ENCODE measurements around the gene EFHD2. TPM values are rescaled to one million over a fixed set of nuclear protein-coding genes. Genes with fewer than 3 reads are reported as not detected.

Gene EFHD2
- total RNA-seq, 1 experiment from 2014 or later = 69.7 TPM

DNA sequence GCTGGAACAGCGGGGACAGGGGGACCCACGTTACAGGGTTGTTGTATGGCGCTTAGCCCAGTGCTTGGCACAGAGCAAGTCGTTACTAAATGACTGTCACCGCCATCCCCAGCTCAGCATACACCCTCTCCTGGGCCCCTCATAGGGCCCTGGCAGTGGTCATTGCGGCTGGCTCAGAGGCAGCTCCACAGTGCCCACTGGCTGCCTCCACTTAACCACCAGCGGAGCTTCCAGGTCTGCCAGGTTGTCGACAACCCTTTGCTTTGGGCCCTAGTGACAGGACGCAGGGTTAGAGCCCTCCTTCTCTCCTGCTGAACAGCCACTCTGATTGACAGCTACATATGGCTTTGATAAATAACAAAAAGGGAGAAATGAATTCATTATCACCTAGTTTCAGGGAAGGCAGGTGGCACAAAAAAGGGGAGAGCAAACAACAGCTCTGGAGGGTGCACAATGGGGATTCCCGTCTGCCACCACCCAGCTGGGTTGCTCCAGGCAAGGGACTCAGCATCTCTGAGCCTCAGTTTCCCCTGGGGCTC, 4.8 kb downstream of the EFHD2 start (continued):
- TF ChIP-seq, protein P1, sequence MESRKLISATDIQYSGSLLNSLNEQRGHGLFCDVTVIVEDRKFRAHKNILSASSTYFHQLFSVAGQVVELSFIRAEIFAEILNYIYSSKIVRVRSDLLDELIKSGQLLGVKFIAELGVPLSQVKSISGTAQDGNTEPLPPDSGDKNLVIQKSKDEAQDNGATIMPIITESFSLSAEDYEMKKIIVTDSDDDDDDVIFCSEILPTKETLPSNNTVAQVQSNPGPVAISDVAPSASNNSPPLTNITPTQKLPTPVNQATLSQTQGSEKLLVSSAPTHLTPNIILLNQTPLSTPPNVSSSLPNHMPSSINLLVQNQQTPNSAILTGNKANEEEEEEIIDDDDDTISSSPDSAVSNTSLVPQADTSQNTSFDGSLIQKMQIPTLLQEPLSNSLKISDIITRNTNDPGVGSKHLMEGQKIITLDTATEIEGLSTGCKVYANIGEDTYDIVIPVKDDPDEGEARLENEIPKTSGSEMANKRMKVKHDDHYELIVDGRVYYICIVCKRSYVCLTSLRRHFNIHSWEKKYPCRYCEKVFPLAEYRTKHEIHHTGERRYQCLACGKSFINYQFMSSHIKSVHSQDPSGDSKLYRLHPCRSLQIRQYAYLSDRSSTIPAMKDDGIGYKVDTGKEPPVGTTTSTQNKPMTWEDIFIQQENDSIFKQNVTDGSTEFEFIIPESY (IDR thresholded peaks at IDR 0.05; ENCODE audit: extremely low read depth, insufficient replicate concordance, low read length) = no peak
- TF ChIP-seq RAD21 (IDR thresholded peaks at IDR 0.05; ENCODE audit: low read depth) (no peak), EZH2 (IDR thresholded peaks at IDR 0.05) (no peak), ZNF274 (IDR thresholded peaks at IDR 0.05; ENCODE audit: low read depth, low read length) (no peak)
- TF ChIP-seq, protein P2, sequence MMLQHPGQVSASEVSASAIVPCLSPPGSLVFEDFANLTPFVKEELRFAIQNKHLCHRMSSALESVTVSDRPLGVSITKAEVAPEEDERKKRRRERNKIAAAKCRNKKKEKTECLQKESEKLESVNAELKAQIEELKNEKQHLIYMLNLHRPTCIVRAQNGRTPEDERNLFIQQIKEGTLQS (IDR thresholded peaks at IDR 0.05) = no peak

GRCh38 chr1:15417059-15417934, 7.6 kb downstream of the EFHD2 start:
- peaks cover 92% of the 10 kb centered on the region for H3K79me2 ChIP-seq (ENCODE audit: insufficient read depth, low read length)
- peaks cover 0 to 27% of the 10 kb centered on the region in 2 experiments; a peak in 1 of 4 replicates for H3K36me3 ChIP-seq (ENCODE audit: control insufficient read depth in 1 of 2, insufficient read depth in 2 of 2, low read length in 2 of 2)
- no peak overlapping the region for H3K27ac ChIP-seq (ENCODE audit: low read depth, low read length)
- peaks cover 12 to 75% of the 10 kb centered on the region in 2 experiments for H3K4me1 ChIP-seq (ENCODE audit: control insufficient read depth in 1 of 2, insufficient read depth in 2 of 2, low read length in 2 of 2)
- CTCF ChIA-PET = interaction anchor here (1.3 kb wide), 1 partner anchor 94 kb away, joined by 4 read pairs; no protein-coding TSS in a partner anchor
- no peaks in the 10 kb centered on the region for H3K27me3 ChIP-seq (ENCODE audit: insufficient read depth, low read length)
- peak; percentile 3; the same call in 1 of the 2 replicates for ATAC-seq
- no peaks in the 10 kb centered on the region for H3K9me3 ChIP-seq (ENCODE audit: control insufficient read depth in 1 of 2, insufficient read depth in 1 of 2, low read depth in 1 of 2, low read length in 2 of 2)
- no peak for DNase-seq (ENCODE audit: low read depth, low spot score)
- RAD21 ChIA-PET (ENCODE audit: low non-redundant PET in 1 of 2, low total read pairs in 2 of 2, uncharacterized antibody in 2 of 2, unreplicated experiment in 2 of 2) = no interaction called here
- 0 out of 2 replicates have a peak overlapping the region, but pooled peaks have one; percentile 18 for H3K9ac ChIP-seq (ENCODE audit: low read length)
- H3K4me2 ChIP-seq (ENCODE audit: low read length) = peak overlapping the region; percentile 73
- BruUV-seq (replicated peaks) = no TSS peak
- H3K4me3 ChIP-seq (replicated peaks in 1 of 2; ENCODE audit: low read depth in 1 of 2, low read length in 2 of 2) = no peak overlapping the region
- no peak overlapping the region for H2AFZ ChIP-seq (ENCODE audit: low read depth, low read length, poor library complexity, severe bottlenecking)
- H4K20me1 ChIP-seq (ENCODE audit: insufficient read depth) = peaks cover 5% of the 10 kb centered on the region; the same call in 1 of the 2 replicates
- H3K9me2 ChIP-seq (ENCODE audit: insufficient read depth) = no peaks in the 10 kb centered on the region
- POLR2A ChIA-PET = no interaction called here
- intact Hi-C loops (cut with micrococcal nuclease) = loop anchor here (5.0 kb wide), 1 partner anchor 95 kb away; no protein-coding TSS in a partner anchor
- TF ChIP-seq SP1 (IDR thresholded peaks at IDR 0.05; ENCODE audit: low read depth) = no peak
- TF ChIP-seq CTCF (IDR thresholded peaks at IDR 0.05 in 2 of 3, conservative IDR thresholded peaks at IDR 0.05 in 1 of 3; ENCODE audit: borderline replicate concordance in 1 of 3, insufficient read depth in 1 of 3, low read depth in 2 of 3, low read length in 2 of 3) = no peak
- no peak for TF ChIP-seq MAX (IDR thresholded peaks at IDR 0.05)
- no peak for TF ChIP-seq JUND (IDR thresholded peaks at IDR 0.05)
- no peak for TF ChIP-seq EGR1 (IDR thresholded peaks at IDR 0.05; ENCODE audit: low read depth)
- TF ChIP-seq, protein P2 (IDR thresholded peaks at IDR 0.05) = no peak
- no peak for TF ChIP-seq ELF1 (IDR thresholded peaks at IDR 0.05; ENCODE audit: borderline replicate concordance, low read depth)
- no peak for TF ChIP-seq POLR2AphosphoS5 (IDR thresholded peaks at IDR 0.05; ENCODE audit: low read depth, low read length)
- TF ChIP-seq RAD21 (IDR thresholded peaks at IDR 0.05; ENCODE audit: low read depth) = no peak
- TF ChIP-seq, protein P3, sequence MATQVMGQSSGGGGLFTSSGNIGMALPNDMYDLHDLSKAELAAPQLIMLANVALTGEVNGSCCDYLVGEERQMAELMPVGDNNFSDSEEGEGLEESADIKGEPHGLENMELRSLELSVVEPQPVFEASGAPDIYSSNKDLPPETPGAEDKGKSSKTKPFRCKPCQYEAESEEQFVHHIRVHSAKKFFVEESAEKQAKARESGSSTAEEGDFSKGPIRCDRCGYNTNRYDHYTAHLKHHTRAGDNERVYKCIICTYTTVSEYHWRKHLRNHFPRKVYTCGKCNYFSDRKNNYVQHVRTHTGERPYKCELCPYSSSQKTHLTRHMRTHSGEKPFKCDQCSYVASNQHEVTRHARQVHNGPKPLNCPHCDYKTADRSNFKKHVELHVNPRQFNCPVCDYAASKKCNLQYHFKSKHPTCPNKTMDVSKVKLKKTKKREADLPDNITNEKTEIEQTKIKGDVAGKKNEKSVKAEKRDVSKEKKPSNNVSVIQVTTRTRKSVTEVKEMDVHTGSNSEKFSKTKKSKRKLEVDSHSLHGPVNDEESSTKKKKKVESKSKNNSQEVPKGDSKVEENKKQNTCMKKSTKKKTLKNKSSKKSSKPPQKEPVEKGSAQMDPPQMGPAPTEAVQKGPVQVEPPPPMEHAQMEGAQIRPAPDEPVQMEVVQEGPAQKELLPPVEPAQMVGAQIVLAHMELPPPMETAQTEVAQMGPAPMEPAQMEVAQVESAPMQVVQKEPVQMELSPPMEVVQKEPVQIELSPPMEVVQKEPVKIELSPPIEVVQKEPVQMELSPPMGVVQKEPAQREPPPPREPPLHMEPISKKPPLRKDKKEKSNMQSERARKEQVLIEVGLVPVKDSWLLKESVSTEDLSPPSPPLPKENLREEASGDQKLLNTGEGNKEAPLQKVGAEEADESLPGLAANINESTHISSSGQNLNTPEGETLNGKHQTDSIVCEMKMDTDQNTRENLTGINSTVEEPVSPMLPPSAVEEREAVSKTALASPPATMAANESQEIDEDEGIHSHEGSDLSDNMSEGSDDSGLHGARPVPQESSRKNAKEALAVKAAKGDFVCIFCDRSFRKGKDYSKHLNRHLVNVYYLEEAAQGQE (IDR thresholded peaks at IDR 0.05; ENCODE audit: low read depth) = no peak

Data from HCT116 (cell line).